SU-DHL-6 (cell line): ENCODE results near the gene CUL9.

Experiments used
- H2AFZ ChIP-seq: fragments of 200-600 bp; sonication (generic); 2 replicates; pipeline ENCODE4 v1.6.1; 2014; ENCODE audit warnings: low read depth, mild to moderate bottlenecking, moderate library complexity, mixed read lengths, antibody characterized with exemption, low read length; ENCODE audit not compliant: severe bottlenecking
- H3F3A ChIP-seq: fragments of 200-600 bp; shearing (Covaris generic); 2 replicates; pipeline ENCODE4 v1.6.0; 2016; ENCODE audit warnings: antibody characterized with exemption, mild to moderate bottlenecking; ENCODE audit not compliant: insufficient read depth
- H3K27ac ChIP-seq: fragments of 200-600 bp; sonication (generic); 2 replicates; pipeline ENCODE4 v1.5.1; 2016; ENCODE audit warnings: low read depth, mild to moderate bottlenecking, low read length, moderate library complexity, mixed read lengths
- H3K27me3 ChIP-seq: fragments of 200-600 bp; sonication (generic), shearing (Covaris generic); 2 replicates; pipeline ENCODE4 v1.6.0; 2014; ENCODE audit warnings: mild to moderate bottlenecking, low read length
- H3K36me3 ChIP-seq: fragments of 200-600 bp; sonication (generic); 2 replicates; pipeline ENCODE4 v1.6.1; 2014; ENCODE audit warnings: mild to moderate bottlenecking, low read length, mixed read lengths
- H3K4me2 ChIP-seq: fragments of 300-600, 200-600 bp; shearing (Covaris generic), sonication (generic); 2 replicates; pipeline ENCODE4 v1.6.0; 2014; ENCODE audit warnings: low read length, low read depth, mild to moderate bottlenecking; ENCODE audit not compliant: poor library complexity, severe bottlenecking
- H3K4me3 ChIP-seq: fragments of 200-600 bp; sonication (generic); 2 replicates; pipeline ENCODE4 v1.5.1; 2014; ENCODE audit warnings: antibody characterized with exemption, low read length, mild to moderate bottlenecking, mixed read lengths; ENCODE audit not compliant: insufficient read depth, poor library complexity, severe bottlenecking
- H3K79me2 ChIP-seq: fragments of 200-600 bp; sonication (generic); 2 replicates; pipeline ENCODE4 v1.6.1; 2014; ENCODE audit warnings: mild to moderate bottlenecking, low read length, moderate library complexity; ENCODE audit not compliant: insufficient read depth
- H3K9ac ChIP-seq: fragments of 200-600 bp; sonication (generic); 2 replicates; pipeline ENCODE4 v1.7.0; 2014; ENCODE audit warnings: mild to moderate bottlenecking, low read length
- H3K9me2 ChIP-seq: fragments of 200-600 bp; sonication (generic); replicated peaks from 2 replicates; pipeline ENCODE4 v1.6.1; 2014; ENCODE audit warnings: low read length; ENCODE audit not compliant: insufficient read depth
- H3K9me3 ChIP-seq: fragments of 200-600 bp; sonication (generic); 2 replicates; pipeline ENCODE4 v1.6.1; 2014; ENCODE audit warnings: low read length, mixed read lengths; ENCODE audit not compliant: insufficient read depth
- H4K20me1 ChIP-seq: fragments of 200-600 bp; sonication (generic); 2 replicates; pipeline ENCODE4 v1.6.1; 2014; ENCODE audit warnings: low read depth, mild to moderate bottlenecking, antibody characterized with exemption, low read length, moderate library complexity, mixed read lengths
- EZH2phosphoT487 ChIP-seq: fragments of 200-600 bp; sonication (generic), shearing (Covaris generic); conservative IDR thresholded peaks from 2 replicates; pipeline ENCODE4 v1.6.1; 2018; ENCODE audit warnings: mild to moderate bottlenecking, antibody characterized with exemption, low read length, moderate library complexity, mixed read lengths
- TF ChIP-seq, protein P1 (sequence below): fragments of 200-600 bp; sonication (generic); IDR thresholded peaks from one replicate; pipeline ENCODE4 v1.5.1; 2017; ENCODE audit warnings: antibody characterized with exemption, mild to moderate bottlenecking, low read length, moderate library complexity; ENCODE audit not compliant: insufficient read depth, poor library complexity, severe bottlenecking

The CUL9 gene

DNA sequence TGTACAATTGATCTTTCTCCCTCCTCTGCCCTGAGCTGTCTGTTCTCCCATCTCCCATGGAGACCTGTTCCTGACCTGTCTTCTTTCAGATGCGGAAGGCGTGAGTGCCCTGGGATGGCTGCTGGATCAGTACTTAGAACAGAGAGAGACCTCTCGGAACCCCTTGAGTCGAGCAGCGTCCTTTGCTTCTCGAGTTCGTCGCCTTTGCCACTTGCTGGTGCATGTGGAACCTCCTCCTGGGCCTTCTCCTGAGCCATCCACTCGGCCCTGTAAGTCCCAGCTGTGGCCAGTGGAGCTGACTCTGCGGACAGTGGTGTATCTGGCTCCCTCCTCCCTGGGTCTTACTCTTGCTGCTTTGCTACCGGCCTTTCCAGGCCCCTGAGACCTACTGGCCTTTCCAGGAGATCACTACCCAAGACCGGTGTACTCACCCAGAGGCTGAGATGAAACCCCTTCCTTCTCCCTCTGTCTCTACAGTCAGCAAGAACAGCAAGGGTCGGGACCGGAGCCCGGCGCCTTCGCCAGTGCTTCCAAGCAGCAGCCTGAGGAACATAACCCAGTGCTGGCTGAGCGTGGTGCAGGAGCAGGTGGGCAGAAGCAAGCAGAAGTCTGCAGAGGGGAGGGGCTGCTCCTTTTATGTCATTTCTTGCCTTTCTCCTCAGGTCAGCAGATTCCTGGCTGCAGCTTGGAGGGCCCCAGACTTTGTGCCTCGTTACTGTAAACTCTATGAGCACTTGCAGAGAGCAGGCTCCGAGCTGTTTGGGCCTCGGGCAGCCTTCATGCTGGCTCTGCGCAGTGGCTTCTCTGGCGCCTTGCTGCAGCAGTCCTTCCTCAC lies 22.5 kb downstream of the CUL9 start:
- Histone ChIP-seq H4K20me1 (no peaks in the 10 kb centered on the region), H3K27ac (no peak overlapping the region), H3K9ac (no peak overlapping the region), H3K9me3 (no peaks in the 10 kb centered on the region), H3F3A (0 out of 2 replicates have a peak, but pooled peaks cover 4% of the 10 kb centered on the region), H3K9me2 (no peaks in the 10 kb centered on the region), H3K36me3 (peaks cover 8% of the 10 kb centered on the region; the same call in 1 of the 2 replicates), H3K27me3 (no peaks in the 10 kb centered on the region), H2AFZ (no peak overlapping the region), H3K79me2 (no peaks in the 10 kb centered on the region), H3K4me3 (no peak overlapping the region), H3K4me2 (no peak overlapping the region)
- TF ChIP-seq, protein P1, sequence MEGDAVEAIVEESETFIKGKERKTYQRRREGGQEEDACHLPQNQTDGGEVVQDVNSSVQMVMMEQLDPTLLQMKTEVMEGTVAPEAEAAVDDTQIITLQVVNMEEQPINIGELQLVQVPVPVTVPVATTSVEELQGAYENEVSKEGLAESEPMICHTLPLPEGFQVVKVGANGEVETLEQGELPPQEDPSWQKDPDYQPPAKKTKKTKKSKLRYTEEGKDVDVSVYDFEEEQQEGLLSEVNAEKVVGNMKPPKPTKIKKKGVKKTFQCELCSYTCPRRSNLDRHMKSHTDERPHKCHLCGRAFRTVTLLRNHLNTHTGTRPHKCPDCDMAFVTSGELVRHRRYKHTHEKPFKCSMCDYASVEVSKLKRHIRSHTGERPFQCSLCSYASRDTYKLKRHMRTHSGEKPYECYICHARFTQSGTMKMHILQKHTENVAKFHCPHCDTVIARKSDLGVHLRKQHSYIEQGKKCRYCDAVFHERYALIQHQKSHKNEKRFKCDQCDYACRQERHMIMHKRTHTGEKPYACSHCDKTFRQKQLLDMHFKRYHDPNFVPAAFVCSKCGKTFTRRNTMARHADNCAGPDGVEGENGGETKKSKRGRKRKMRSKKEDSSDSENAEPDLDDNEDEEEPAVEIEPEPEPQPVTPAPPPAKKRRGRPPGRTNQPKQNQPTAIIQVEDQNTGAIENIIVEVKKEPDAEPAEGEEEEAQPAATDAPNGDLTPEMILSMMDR = no peak
- no peak for TF ChIP-seq EZH2phosphoT487

DNA sequence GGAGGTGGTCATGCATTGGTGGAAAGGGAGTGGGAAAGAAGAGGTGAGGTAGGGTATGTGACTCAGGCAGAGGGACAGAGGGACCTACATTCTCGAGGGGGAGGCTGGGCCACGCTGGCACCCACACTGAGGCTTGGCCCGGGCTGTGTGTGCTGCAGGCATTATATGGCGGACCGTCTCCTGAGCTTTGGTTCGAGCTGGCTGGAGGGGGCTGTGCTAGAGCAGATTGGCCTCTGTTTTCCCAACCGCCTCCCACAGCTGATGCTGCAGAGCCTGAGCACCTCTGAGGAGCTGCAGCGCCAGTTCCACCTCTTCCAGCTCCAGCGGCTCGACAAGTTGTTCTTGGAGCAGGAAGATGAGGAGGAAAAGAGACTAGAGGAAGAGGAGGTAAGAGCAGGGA lies 23.9 kb downstream of the CUL9 start:
- no peaks in the 10 kb centered on the region for H3K9me2 ChIP-seq

DNA sequence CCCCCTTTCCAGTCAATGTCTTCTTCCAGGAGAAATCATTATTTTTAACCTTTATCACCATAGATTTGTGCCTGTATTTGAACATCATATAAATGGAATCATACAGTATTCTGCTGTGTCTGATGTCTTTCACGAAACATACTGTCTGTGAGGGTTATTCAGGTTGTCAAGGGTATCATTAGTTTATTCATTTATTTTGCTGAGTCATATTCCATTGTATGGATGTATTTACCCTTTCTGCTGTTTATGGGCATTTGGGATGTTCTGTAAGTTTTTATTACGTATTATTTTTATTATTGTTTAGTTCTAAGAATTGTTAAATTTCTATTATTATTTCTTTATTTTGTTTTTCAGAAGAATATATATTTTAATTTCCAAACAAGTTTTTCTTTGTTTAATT lies 25.3 kb downstream of the CUL9 start:
- no peaks in the 10 kb centered on the region for H3K27me3 ChIP-seq
- H2AFZ ChIP-seq = no peak overlapping the region
- H3K9ac ChIP-seq = no peak overlapping the region
- no peaks in the 10 kb centered on the region for H3K9me2 ChIP-seq
- H3F3A ChIP-seq = 0 out of 2 replicates have a peak, but pooled peaks cover 8% of the 10 kb centered on the region
- no peaks in the 10 kb centered on the region for H3K9me3 ChIP-seq
- H4K20me1 ChIP-seq = no peaks in the 10 kb centered on the region
- no peaks in the 10 kb centered on the region for H3K79me2 ChIP-seq
- no peak overlapping the region for H3K4me3 ChIP-seq
- no peak overlapping the region for H3K4me2 ChIP-seq
- peaks cover 6% of the 10 kb centered on the region; the same call in 1 of the 2 replicates for H3K36me3 ChIP-seq
- TF ChIP-seq, protein P1 = no peak
- TF ChIP-seq EZH2phosphoT487 = no peak
- H3K27ac ChIP-seq = no peak overlapping the region

More for the DNA sequence above, 23.9 kb downstream of the CUL9 start:
- Histone ChIP-seq H3K4me2 (no peak overlapping the region), H3K9ac (no peak overlapping the region), H3F3A (0 out of 2 replicates have a peak, but pooled peaks cover 4% of the 10 kb centered on the region), H2AFZ (no peak overlapping the region), H3K9me3 (no peaks in the 10 kb centered on the region), H3K27me3 (no peaks in the 10 kb centered on the region), H3K4me3 (no peak overlapping the region), H3K79me2 (no peaks in the 10 kb centered on the region), H3K27ac (no peak overlapping the region), H4K20me1 (no peaks in the 10 kb centered on the region), H3K36me3 (peaks cover 8% of the 10 kb centered on the region; the same call in 1 of the 2 replicates)
- TF ChIP-seq, protein P1 = no peak
- no peak for TF ChIP-seq EZH2phosphoT487
